Measurements from ENCODE around the gene LDLR.
"Not testable (repeated sequence)": the region's sequence is repeated elsewhere in the genome, so short reads cannot be mapped to it uniquely, and the experiment has no call there.

Gene LDLR

GRCh38 chr19:11073568-11073967 lies 15.7 kb upstream of the LDLR start:
- DNase-seq = peak; percentile 28 to 29

DNA sequence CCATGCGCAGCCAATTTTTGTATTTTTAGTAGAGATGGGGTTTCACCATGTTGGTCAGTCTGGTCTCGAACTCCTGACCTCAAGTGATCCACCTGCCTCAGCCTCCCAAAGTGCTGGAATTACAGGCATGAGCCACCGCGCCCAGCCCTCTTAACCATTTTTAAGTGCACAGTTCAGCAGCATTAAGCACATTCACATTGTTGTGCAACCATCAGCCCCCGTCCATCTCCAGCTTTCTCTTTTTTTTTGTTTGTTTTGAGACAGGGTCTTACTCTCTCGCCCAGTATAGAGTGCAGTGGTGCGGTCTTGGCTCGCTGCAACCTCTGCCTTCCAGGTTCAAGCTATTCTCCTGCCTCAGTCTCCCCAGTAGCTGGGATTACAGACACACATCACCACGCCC lies 12.5 kb upstream of the LDLR start:
- not testable (repeated sequence) for DNase-seq

DNA sequence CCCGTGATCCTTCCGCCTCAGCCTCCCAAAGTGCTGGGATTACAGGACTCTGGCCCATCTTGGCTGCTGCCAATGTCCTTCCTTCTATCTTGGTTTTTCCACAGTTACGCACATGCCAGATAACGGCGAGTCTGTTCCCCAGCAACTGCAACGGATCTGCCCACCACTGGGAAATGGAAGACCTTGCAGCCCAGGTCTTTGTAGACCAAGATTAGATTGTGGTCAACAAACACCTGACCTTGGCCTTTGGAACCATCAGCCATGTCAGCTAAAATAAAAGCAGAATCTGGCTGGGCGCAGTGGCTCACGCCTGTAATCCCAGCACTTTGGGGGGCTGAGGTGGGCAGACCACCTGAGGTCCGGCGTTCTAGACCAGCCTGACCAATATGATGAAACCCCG lies 10.4 kb upstream of the LDLR start:
- DNase-seq = no peak

- no peak for DNase-seq
Measured at GRCh38 chr19:11079999-11080398, 9.3 kb upstream of the LDLR start.

DNA sequence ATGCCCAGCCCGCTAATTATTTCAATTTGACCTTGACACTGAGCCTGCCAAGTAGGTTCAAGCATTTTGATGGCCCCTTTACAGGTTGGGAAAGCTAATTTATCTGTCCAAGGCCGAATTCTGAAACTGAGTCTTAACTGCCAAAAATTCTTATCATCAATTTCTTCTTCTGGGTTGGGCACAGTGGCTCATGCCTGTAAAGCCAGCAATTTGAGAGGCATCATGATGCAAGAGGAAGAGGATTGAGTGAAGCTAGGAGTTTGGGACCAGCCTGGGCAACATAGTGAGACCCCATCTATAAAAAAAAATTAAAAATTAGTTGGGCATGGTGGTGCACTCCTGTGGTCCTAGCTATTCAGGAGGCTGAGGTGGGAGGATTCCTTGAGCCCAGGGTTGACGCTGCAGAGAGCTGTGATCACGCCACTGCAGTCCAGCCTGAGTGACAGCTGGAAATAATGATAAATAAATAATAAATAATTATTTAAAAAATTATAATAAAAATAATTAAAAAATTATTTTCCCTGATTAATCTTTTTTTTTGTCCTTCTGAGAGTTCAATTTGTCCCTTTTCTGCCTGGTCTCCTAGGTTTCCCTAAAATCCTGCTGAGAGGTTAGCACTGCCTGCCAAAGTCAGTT lies 1.3 kb upstream of the LDLR start:
- DNase-seq = no peak

DNA sequence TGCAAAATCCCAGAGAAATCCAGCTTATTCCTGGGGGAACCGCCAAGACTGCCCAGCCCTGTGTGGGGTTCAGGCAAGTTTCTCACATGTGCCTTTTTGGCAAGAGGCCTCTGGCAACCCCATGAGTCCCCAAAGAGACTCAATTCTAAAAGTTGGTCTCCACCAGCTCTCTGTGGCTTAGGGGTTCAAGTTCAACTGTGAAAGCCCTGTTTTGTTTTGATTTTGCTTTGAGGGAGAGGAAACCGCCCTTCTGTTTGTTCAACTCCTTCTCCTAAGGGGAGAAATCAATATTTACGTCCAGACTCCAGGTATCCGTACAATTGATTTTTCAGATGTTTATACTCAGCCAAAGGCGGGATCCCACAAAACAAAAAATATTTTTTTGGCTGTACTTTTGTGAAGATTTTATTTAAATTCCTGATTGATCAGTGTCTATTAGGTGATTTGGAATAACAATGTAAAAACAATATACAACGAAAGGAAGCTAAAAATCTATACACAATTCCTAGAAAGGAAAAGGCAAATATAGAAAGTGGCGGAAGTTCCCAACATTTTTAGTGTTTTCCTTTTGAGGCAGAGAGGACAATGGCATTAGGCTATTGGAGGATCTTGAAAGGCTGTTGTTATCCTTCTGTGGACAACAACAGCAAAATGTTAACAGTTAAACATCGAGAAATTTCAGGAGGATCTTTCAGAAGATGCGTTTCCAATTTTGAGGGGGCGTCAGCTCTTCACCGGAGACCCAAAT lies 583 bp upstream of the LDLR start:
- DNase-seq = no peak

DNA sequence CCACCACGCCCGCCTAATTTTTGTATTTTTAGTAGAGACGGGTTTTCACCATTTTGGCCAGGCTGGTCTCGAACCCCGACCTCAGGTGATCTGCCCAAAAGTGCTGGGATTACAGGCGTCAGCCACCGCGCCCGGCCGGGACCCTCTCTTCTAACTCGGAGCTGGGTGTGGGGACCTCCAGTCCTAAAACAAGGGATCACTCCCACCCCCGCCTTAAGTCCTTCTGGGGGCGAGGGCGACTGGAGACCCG lies 676 bp downstream of the LDLR start:
- not testable (repeated sequence) for DNase-seq

DNA sequence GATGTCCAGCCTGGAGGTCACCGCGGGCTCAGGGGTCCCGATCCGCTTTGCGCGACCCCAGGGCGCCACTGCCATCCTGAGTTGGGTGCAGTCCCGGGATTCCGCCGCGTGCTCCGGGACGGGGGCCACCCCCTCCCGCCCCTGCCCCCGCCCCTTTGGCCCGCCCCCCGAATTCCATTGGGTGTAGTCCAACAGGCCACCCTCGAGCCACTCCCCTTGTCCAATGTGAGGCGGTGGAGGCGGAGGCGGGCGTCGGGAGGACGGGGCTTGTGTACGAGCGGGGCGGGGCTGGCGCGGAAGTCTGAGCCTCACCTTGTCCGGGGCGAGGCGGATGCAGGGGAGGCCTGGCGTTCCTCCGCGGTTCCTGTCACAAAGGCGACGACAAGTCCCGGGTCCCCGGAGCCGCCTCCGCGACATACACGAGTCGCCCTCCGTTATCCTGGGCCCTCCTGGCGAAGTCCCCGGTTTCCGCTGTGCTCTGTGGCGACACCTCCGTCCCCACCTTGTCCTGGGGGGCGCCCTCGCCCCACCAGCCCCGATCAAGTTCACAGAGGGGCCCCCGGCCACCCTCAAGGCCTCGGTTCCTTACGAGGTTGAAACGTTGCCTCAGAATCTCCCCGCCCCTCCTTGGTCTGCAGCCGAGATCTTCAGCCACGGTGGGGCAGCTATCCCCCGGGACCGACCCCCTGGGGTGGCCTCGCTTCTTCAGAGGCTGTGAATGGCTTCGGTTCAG lies 1.2 kb downstream of the LDLR start:
- peak; percentile 94 to 96 for DNase-seq

DNA sequence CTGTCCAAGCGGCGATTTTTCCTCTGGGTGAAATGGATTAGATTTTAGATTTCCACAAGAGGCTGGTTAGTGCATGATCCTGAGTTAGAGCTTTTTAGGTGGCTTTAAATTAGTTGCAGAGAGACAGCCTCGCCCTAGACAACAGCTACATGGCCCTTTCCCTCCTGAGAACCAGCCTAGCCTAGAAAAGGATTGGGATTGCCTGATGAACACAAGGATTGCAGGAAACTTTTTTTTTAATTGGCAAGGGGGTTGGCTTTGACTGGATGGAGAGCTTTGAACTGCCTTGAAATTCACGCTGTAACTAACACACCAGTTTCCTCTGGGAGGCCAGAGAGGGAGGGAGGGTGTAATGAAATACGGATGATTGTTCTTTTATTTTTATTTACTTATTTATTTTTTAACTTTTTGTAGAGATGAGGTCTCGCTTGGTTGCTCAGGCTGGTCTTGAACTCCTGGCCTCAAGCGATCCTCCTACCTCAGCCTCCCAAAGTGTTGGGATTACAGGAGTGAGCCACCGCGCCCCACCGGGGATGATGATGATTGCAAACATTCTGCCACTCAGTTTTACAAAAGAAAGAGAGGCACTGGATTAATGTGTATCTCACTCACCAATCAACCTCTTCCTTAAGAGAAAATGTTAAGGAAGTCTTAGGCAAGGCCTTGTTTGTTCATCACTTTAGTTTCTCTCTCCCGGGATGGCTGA lies 1.9 kb downstream of the LDLR start:
- DNase-seq = no peak

DNA sequence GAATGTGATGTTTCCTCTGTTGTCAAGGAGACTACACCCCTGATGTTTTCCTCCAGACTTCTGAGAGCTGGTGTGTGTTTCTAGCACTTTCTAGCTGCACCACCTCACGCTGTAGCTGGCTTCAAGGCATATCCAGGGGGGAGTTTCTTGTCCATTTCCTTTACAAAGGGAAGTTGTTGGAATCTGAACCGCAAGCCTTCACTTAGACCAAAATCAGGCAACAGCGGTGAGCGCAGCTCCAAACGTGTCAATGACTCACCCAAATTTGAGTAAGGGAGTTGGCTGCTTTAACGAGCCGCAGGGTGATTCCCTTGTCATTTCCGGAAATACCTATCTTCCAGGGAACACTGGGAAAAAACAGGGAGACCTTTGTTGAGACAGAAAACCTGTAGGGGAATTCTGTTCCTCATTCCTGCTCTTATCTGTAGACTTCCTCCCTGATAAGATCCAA lies 2.5 kb downstream of the LDLR start:
- DNase-seq = peak; percentile 56 to 59

- no peak for DNase-seq
Measured at GRCh38 chr19:11092181-11092538, 2.9 kb downstream of the LDLR start.

DNA sequence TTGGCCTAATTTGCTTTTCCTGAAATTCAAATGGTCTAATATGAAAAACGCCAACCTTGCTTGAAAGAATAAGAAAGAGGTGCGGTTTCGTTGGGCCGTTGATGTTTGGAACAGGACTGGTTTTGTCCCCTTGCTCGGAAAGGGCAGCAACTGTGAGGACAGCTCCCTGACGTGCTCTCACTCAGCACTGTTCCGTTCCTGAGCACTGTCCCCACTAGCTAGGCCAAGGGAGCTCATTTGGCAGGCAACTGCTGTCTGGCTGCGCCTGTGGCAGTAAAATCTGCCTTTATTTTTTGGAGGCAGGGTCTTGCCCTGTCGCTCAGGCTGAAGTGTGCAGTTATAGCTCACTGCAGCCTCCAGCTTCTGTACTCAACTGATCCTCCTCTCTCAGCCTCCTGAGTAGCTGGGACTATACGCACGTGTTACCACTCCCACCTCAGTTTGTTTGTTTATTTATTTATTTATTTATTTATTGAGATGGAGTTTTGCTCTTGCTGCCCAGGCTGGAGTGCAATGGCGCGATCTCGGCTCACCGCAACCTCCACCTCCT lies 4.5 kb downstream of the LDLR start:
- DNase-seq = no peak

GRCh38 chr19:11094520-11094894 lies 5.2 kb downstream of the LDLR start:
- DNase-seq = no peak

DNA sequence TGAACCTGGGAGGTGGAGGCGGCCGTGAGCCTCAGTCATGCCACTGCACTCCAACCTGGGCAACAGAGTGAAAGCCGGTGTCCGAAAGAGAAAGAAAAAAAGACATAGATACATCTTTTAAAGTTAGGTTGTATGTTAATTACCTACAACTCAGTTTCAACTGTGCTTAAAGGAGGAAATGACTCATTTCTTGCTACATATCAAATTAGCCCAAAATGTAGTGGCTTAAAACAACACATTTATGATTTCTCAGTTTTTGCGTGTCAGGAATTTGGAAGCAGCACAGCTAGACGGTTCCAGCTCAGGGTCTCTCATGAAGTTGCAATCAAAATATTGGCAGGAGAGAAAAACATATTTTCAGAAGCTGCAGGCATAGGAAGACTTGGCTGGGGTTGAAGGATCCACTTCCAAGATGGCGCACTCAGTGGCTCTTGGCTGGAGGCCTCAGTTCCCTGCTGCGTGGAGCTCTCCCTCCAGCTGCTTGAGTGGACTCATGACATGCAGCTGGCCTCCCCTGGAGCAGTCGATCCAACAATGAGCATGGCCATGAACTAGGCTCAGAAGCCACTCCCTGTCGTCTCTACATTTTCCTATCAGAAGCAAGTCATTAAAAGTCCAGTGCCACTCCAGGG lies 7.1 kb downstream of the LDLR start:
- DNase-seq = peak in 1 of 2 experiments; percentile 22

- DNase-seq = not testable (repeated sequence)
Measured at GRCh38 chr19:11097367-11097766, 8.1 kb downstream of the LDLR start.

GRCh38 chr19:11098327-11098726 lies 9.1 kb downstream of the LDLR start:
- no peak for DNase-seq

- no peak for DNase-seq
Measured at GRCh38 chr19:11098861-11099260, 9.6 kb downstream of the LDLR start.

DNA sequence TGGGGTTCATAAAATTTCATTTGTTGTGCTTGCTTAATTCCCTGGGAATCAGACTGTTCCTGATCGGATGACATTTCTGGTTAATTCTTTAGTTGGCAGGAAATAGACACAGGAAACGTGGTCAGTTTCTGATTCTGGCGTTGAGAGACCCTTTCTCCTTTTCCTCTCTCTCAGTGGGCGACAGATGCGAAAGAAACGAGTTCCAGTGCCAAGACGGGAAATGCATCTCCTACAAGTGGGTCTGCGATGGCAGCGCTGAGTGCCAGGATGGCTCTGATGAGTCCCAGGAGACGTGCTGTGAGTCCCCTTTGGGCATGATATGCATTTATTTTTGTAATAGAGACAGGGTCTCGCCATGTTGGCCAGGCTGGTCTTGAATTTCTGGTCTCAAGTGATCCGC lies 10.8 kb downstream of the LDLR start:
- DNase-seq = no peak

- DNase-seq = no peak
Measured at GRCh38 chr19:11101057-11101456, 11.8 kb downstream of the LDLR start.

DNA sequence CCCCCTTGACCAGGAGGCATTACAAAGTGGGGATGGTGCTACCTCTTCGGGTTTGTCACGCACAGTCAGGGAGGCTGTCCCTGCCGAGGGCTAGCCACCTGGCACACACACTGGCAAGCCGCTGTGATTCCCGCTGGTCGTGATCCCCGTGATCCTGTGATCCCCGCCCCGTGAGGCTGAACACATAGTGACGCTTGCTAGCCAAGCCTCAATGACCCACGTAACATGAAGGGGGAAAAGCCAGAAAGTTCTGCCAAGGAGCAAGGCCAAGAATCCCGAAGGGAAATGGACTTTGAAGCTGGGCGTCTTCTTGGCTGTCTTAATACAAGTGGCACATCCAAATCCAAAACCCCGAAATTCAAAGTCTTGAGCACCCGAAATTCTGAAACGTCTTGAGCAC lies 13.7 kb downstream of the LDLR start:
- DNase-seq = no peak

DNA sequence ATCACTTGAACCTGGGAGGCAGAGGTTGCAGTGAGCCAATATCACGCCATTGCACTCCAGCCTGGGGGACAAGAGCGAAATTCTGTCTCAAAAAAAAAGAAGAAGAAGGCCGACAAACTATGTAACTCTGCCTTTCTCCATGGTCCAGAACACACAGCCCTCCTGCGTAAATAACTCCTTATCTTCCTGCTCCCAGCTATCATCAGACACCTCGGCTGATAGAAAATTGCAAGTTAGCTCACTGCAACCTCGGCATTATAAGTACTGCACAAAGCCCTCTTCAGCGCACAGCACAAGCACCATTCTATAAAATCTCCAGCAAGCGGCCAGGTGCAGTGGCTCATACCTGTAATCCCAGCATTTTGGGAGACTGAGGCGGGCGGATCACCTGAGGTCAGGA lies 14.4 kb downstream of the LDLR start:
- DNase-seq = not testable (repeated sequence)

- DNase-seq = no peak
Measured at GRCh38 chr19:11105014-11105636, 15.9 kb downstream of the LDLR start.
